GM13976 (cell line): ENCODE measurements around the gene SLC22A3.
"Not testable (repeated sequence)": the region's sequence is repeated elsewhere in the genome, so short reads cannot be mapped to it uniquely, and the experiment has no call there.

Experiments used
- DNase-seq: peaks from one replicate; pipeline ENCODE4 v3.0.0; 2012; ENCODE audit warnings: low spot score
- in situ Hi-C: fragments of 300-500 bp; cut with MboI; formaldehyde crosslinking; loops from one replicate; pipeline ENCODE4 v1.12.0; 2022; ENCODE audit warnings: low sequenced_read_pairs, mixed read lengths, inconsistent platforms; ENCODE audit not compliant: unreplicated experiment
- TF ChIP-seq, protein P1 (sequence below): IDR thresholded peaks from 2 replicates; pipeline ENCODE4 v1.5.1; 2012; ENCODE audit warnings: borderline replicate concordance, mild to moderate bottlenecking; ENCODE audit not compliant: insufficient read depth; ENCODE audit errors: extremely low read depth, missing control alignments, control extremely low read depth

The SLC22A3 gene

DNA sequence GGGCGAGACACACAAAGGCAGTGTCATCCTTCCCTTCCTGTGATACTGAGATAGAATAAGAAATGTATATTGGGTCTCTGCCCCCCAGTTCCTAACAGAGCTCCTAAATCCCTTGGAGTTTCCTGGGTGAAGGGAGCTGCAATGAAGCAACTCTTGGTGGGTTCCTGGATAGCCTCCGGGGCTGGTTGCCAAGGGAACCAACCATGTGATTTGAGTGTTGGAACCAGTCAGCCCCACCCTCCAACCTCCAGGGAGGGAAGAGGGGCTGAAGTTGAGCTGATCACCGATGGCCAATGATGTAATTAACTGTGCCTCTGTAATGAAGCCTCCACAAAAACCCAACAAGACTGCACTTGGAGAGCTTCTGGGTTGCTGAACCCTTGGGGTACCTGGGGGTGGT, 116.6 kb downstream of the SLC22A3 start:
- TF ChIP-seq, protein P1, sequence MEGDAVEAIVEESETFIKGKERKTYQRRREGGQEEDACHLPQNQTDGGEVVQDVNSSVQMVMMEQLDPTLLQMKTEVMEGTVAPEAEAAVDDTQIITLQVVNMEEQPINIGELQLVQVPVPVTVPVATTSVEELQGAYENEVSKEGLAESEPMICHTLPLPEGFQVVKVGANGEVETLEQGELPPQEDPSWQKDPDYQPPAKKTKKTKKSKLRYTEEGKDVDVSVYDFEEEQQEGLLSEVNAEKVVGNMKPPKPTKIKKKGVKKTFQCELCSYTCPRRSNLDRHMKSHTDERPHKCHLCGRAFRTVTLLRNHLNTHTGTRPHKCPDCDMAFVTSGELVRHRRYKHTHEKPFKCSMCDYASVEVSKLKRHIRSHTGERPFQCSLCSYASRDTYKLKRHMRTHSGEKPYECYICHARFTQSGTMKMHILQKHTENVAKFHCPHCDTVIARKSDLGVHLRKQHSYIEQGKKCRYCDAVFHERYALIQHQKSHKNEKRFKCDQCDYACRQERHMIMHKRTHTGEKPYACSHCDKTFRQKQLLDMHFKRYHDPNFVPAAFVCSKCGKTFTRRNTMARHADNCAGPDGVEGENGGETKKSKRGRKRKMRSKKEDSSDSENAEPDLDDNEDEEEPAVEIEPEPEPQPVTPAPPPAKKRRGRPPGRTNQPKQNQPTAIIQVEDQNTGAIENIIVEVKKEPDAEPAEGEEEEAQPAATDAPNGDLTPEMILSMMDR = no peak
- in situ Hi-C loops = loop anchor here (25.0 kb wide), 3 partner anchors 327 to 777 kb away; partner anchors contain the start of gene SOD2
- DNase-seq = no peak

- in situ Hi-C loops = loop anchor here (25.0 kb wide), 3 partner anchors 330 to 780 kb away; partner anchors contain the start of gene SOD2
- DNase-seq = not testable (repeated sequence)
Measured at GRCh38 chr6:160467261-160467871, 119.2 kb downstream of the SLC22A3 start.

- DNase-seq = no peak
- in situ Hi-C loops = loop anchor here (25.0 kb wide), 3 partner anchors 332 to 782 kb away; partner anchors contain the start of gene SOD2
- TF ChIP-seq, protein P1 = no peak
Measured at GRCh38 chr6:160469153-160469552, 121.0 kb downstream of the SLC22A3 start.

GRCh38 chr6:160476056-160476455, 127.9 kb downstream of the SLC22A3 start:
- DNase-seq, in situ Hi-C loops: not testable (repeated sequence)

DNA sequence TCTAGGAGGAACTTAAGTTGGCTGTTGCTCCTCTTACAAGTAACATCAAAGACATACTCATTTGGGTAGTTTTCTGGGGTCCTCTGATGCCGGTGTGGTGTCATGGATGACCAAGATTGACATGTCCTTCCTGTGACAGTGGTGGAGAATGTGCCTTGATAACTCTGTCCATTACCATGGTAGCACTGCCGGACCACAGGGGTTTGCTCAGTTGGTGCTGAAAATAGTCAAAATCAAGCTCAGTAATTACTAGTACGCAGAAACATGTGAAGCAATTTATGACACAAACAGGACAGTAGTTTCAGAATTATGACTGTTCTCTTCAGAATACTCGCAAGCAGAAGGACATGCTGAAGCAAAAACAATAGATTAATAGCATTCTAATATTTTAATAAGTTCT, 128.9 kb downstream of the SLC22A3 start:
- in situ Hi-C loops, DNase-seq: not testable (repeated sequence)

DNA sequence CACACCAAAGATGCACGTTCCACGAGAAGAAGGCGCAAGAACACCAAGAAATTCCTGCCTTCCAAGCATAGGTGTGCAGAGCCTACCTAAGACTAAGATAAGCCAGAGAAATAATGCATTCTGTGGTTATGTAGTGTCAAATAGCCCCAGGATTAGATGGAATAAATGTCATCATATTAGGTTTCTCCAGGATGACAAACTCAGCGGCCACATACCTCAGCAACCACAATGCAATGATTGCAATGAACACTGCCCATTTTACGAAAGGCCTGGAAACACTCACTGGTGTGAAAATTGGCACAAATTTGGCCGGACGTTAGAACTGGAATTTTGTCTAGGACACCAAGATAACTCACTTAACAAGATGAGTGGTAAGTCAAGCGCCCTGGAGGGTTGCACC, 129.7 kb downstream of the SLC22A3 start:
- in situ Hi-C loops = no loop called here
- no peak for DNase-seq
- TF ChIP-seq, protein P1 = no peak

- TF ChIP-seq, protein P1 = no peak
- no peak for DNase-seq
- in situ Hi-C loops = no loop called here
Measured at GRCh38 chr6:160487116-160487515, 138.9 kb downstream of the SLC22A3 start.

GRCh38 chr6:160489091-160489490, 140.9 kb downstream of the SLC22A3 start:
- no peak for DNase-seq
- in situ Hi-C loops = no loop called here
- TF ChIP-seq, protein P1 = no peak
